Fibroblast of lung (primary cell): ENCODE measurements around the gene ELMO1.

Experiments
- EZH2 ChIP-seq: IDR thresholded peaks from 2 replicates; pipeline ENCODE4 v1.5.1; 2012; ENCODE audit warnings: low read length, control low read depth, mild to moderate bottlenecking; ENCODE audit errors: missing control alignments
- TF ChIP-seq, protein P1 (sequence below), 2 donors: IDR thresholded peaks in 1 of 2; conservative IDR thresholded peaks in 1 of 2; 1 replicate in 1 of 2; 2 replicates in 1 of 2; pipeline ENCODE4 v1.5.1; 2011 to 2012; ENCODE audit warnings: low read length in 2 of 2, control low read depth in 1 of 2, inconsistent platforms in 1 of 2, low read depth in 1 of 2, mild to moderate bottlenecking in 1 of 2

DNA sequence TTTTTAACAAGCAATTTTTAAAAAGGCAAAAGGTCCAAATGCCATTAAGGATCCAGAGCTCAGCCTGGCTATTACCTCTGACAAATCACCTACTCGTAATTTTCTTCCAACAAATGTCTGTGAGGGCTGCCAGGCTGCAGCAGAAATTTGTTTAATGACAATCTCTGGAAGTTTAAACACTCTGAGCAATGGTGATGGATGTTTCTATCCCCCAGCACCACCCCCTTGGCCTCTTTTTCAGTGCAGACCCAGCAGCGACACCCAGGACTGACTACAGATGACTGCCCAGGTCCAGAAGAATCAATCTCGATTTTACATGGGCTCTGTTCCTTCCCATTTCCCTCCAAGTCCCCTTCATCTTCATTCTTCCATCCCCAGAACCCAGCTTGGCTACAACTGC, 523.0 kb downstream of the ELMO1 start:
- TF ChIP-seq, protein P1, sequence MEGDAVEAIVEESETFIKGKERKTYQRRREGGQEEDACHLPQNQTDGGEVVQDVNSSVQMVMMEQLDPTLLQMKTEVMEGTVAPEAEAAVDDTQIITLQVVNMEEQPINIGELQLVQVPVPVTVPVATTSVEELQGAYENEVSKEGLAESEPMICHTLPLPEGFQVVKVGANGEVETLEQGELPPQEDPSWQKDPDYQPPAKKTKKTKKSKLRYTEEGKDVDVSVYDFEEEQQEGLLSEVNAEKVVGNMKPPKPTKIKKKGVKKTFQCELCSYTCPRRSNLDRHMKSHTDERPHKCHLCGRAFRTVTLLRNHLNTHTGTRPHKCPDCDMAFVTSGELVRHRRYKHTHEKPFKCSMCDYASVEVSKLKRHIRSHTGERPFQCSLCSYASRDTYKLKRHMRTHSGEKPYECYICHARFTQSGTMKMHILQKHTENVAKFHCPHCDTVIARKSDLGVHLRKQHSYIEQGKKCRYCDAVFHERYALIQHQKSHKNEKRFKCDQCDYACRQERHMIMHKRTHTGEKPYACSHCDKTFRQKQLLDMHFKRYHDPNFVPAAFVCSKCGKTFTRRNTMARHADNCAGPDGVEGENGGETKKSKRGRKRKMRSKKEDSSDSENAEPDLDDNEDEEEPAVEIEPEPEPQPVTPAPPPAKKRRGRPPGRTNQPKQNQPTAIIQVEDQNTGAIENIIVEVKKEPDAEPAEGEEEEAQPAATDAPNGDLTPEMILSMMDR (conservative IDR thresholded peaks at IDR 0.05 in 1 of 2, IDR thresholded peaks at IDR 0.05 in 1 of 2; ENCODE audit: low read depth in 1 of 2, low read length in 2 of 2) = no peak
- TF ChIP-seq EZH2 = no peak
